ENCODE data around the gene ZNF407. TPM values are rescaled to one million over a fixed set of nuclear protein-coding genes. Genes with fewer than 3 reads are reported as not detected.

ZNF407 gene
- total RNA-seq, 1 experiment from 2014 or later = 7.6 TPM

GRCh38 chr18:75108579-75109318 is 511.1 kb downstream of the ZNF407 start:
- no peaks in the 10 kb centered on the region for H3K9me3 ChIP-seq (ENCODE audit: control insufficient read depth in 1 of 2, insufficient read depth in 1 of 2, low read depth in 1 of 2, low read length in 2 of 2)
- no peaks in the 10 kb centered on the region for H3K9me2 ChIP-seq (ENCODE audit: insufficient read depth)
- no peak overlapping the region for H3K4me3 ChIP-seq (replicated peaks in 1 of 2; ENCODE audit: low read depth in 1 of 2, low read length in 2 of 2)
- TF ChIP-seq JUND (IDR thresholded peaks at IDR 0.05) (no peak), TCF7L2 (IDR thresholded peaks at IDR 0.05; ENCODE audit: borderline replicate concordance, extremely low read depth, insufficient read depth, insufficient read length) (no peak), SP1 (IDR thresholded peaks at IDR 0.05; ENCODE audit: low read depth) (no peak), CBX3 (IDR thresholded peaks at IDR 0.05; ENCODE audit: low read depth) (no peak), POLR2AphosphoS5 (IDR thresholded peaks at IDR 0.05; ENCODE audit: low read depth, low read length) (no peak), ZNF274 (IDR thresholded peaks at IDR 0.05; ENCODE audit: low read depth, low read length) (no peak), YY1 (IDR thresholded peaks at IDR 0.05; ENCODE audit: extremely low read depth, insufficient replicate concordance, low read depth, low read length) (no peak)
- no peak overlapping the region for H3K4me2 ChIP-seq (ENCODE audit: low read length)
- no TSS peak for BruUV-seq (replicated peaks)
- no peak overlapping the region for H3K27ac ChIP-seq (ENCODE audit: low read depth, low read length)
- RAD21 ChIA-PET (ENCODE audit: low non-redundant PET in 1 of 2, low total read pairs in 2 of 2, uncharacterized antibody in 2 of 2, unreplicated experiment in 2 of 2) = no interaction called here
- no peak overlapping the region for H3K9ac ChIP-seq (ENCODE audit: low read length)
- POLR2A ChIA-PET = no interaction called here
- H3K79me2 ChIP-seq (ENCODE audit: insufficient read depth, low read length) = no peaks in the 10 kb centered on the region
- H4K20me1 ChIP-seq (ENCODE audit: insufficient read depth) = no peaks in the 10 kb centered on the region
- no peaks in the 10 kb centered on the region for H3K36me3 ChIP-seq (ENCODE audit: control insufficient read depth in 1 of 2, insufficient read depth in 2 of 2, low read length in 2 of 2)
- DNase-seq (ENCODE audit: low read depth, low spot score) = no peak
- intact Hi-C loops (cut with micrococcal nuclease) = no loop called here
- no peak for ATAC-seq
- H2AFZ ChIP-seq (ENCODE audit: low read depth, low read length, poor library complexity, severe bottlenecking) = no peak overlapping the region
- CTCF ChIA-PET = no interaction called here
- H3K4me1 ChIP-seq (ENCODE audit: control insufficient read depth in 1 of 2, insufficient read depth in 2 of 2, low read length in 2 of 2) = peaks cover 0 to 4% of the 10 kb centered on the region in 2 experiments; a peak in 1 of 4 replicates
- 0 out of 2 replicates have a peak, but pooled peaks cover 4% of the 10 kb centered on the region for H3K27me3 ChIP-seq (ENCODE audit: insufficient read depth, low read length)

GRCh38 chr18:75109319-75109691 is 511.6 kb downstream of the ZNF407 start:
- ChIA-PET RAD21 (ENCODE audit: low non-redundant PET in 1 of 2, low total read pairs in 2 of 2, uncharacterized antibody in 2 of 2, unreplicated experiment in 2 of 2) (no interaction called here), POLR2A (no interaction called here), CTCF (no interaction called here)
- Histone ChIP-seq H3K36me3 (ENCODE audit: control insufficient read depth in 1 of 2, insufficient read depth in 2 of 2, low read length in 2 of 2) (no peaks in the 10 kb centered on the region), H3K9me3 (ENCODE audit: control insufficient read depth in 1 of 2, insufficient read depth in 1 of 2, low read depth in 1 of 2, low read length in 2 of 2) (no peaks in the 10 kb centered on the region), H3K79me2 (ENCODE audit: insufficient read depth, low read length) (no peaks in the 10 kb centered on the region), H4K20me1 (ENCODE audit: insufficient read depth) (no peaks in the 10 kb centered on the region), H3K4me3 (replicated peaks in 1 of 2; ENCODE audit: low read depth in 1 of 2, low read length in 2 of 2) (no peak overlapping the region), H3K4me2 (ENCODE audit: low read length) (no peak overlapping the region), H2AFZ (ENCODE audit: low read depth, low read length, poor library complexity, severe bottlenecking) (no peak overlapping the region), H3K9me2 (ENCODE audit: insufficient read depth) (no peaks in the 10 kb centered on the region), H3K27ac (ENCODE audit: low read depth, low read length) (no peak overlapping the region), H3K4me1 (ENCODE audit: control insufficient read depth in 1 of 2, insufficient read depth in 2 of 2, low read length in 2 of 2) (peaks cover 0 to 4% of the 10 kb centered on the region in 2 experiments; a peak in 1 of 4 replicates), H3K27me3 (ENCODE audit: insufficient read depth, low read length) (0 out of 2 replicates have a peak, but pooled peaks cover 4% of the 10 kb centered on the region), H3K9ac (ENCODE audit: low read length) (no peak overlapping the region)
- ATAC-seq (no peak), DNase-seq (ENCODE audit: low read depth, low spot score) (no peak)
- TF ChIP-seq CTCF (IDR thresholded peaks at IDR 0.05 in 2 of 3, conservative IDR thresholded peaks at IDR 0.05 in 1 of 3; ENCODE audit: borderline replicate concordance in 1 of 3, insufficient read depth in 1 of 3, low read depth in 2 of 3, low read length in 2 of 3) (no peak), CEBPB (IDR thresholded peaks at IDR 0.05; ENCODE audit: low read depth) (no peak), FOSL1 (IDR thresholded peaks at IDR 0.05; ENCODE audit: low read depth) (no peak), RAD21 (IDR thresholded peaks at IDR 0.05; ENCODE audit: low read depth) (no peak)
- no TSS peak for BruUV-seq (replicated peaks)
- intact Hi-C loops (cut with micrococcal nuclease) = no loop called here
